ENCODE measurements around the gene USP8.

Gene USP8

DNA sequence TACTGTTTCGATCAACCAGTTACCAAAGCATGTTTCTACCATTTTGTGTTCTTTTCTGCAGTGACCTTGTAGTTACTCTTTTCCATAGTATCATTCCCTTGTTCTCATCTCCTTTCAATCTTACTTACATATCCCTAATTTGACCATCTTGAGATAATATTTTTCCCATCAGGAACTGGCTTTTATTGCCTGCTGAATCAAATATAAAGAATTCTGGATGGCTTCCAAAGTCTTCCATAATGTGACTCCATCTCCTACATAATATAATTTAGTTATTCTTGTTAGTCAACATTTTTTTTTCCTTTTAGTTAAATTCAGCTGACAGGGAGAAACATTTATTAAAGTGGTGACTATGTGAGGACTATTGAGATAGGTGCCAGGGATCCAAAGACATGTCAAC lies 7.0 kb downstream of the USP8 start:
- TF ChIP-seq ISL1 (CRISPR knock-in tag; IDR thresholded peaks at IDR 0.05) (peak; percentile 59; the same call in 1 of the 2 replicates), RARB (CRISPR knock-in tag; IDR thresholded peaks at IDR 0.05) (no peak)
- peak; percentile 60 for ATAC-seq

DNA sequence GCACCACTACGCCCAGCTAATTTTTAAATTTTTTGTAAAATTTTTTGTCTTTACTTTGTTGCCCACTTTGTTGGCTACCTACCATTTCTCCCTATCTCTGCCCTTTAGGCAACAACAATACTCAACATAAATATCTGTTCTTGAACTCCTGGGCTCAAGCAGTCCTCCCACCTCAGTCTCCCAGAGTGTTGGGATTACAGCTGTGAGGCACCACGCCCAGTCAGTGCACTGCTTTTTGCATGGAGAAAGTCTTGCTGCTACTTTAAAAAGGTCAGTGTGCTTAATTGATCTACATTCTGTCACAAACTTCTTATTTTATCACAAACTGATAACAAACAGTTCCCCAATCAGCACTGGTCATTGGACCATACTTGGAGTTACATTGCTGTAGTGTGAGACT lies 8.0 kb downstream of the USP8 start:
- ATAC-seq = no peak
- TF ChIP-seq CSRNP3 (CRISPR knock-in tag; IDR thresholded peaks at IDR 0.05) (no peak), OSR1 (CRISPR knock-in tag; IDR thresholded peaks at IDR 0.05) (no peak), ZNF565 (CRISPR knock-in tag; conservative IDR thresholded peaks at IDR 0.05; ENCODE audit: low read depth) (no peak), ARNTL (CRISPR knock-in tag; IDR thresholded peaks at IDR 0.05; ENCODE audit: borderline replicate concordance, low read depth) (no peak), GLIS3 (CRISPR knock-in tag; IDR thresholded peaks at IDR 0.05) (no peak), CSDC2 (CRISPR knock-in tag; IDR thresholded peaks at IDR 0.05) (no peak), SNAI2 (CRISPR knock-in tag; IDR thresholded peaks at IDR 0.05) (no peak), ISL1 (CRISPR knock-in tag; IDR thresholded peaks at IDR 0.05) (no peak), BACH2 (CRISPR knock-in tag; IDR thresholded peaks at IDR 0.05; ENCODE audit: borderline replicate concordance) (no peak), ZC3H10 (CRISPR knock-in tag; IDR thresholded peaks at IDR 0.05) (no peak)
- TF ChIP-seq, protein P1, sequence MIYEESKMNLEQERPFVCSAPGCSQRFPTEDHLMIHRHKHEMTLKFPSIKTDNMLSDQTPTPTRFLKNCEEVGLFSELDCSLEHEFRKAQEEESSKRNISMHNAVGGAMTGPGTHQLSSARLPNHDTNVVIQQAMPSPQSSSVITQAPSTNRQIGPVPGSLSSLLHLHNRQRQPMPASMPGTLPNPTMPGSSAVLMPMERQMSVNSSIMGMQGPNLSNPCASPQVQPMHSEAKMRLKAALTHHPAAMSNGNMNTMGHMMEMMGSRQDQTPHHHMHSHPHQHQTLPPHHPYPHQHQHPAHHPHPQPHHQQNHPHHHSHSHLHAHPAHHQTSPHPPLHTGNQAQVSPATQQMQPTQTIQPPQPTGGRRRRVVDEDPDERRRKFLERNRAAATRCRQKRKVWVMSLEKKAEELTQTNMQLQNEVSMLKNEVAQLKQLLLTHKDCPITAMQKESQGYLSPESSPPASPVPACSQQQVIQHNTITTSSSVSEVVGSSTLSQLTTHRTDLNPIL (CRISPR knock-in tag; IDR thresholded peaks at IDR 0.05; ENCODE audit: low read depth) = no peak

DNA sequence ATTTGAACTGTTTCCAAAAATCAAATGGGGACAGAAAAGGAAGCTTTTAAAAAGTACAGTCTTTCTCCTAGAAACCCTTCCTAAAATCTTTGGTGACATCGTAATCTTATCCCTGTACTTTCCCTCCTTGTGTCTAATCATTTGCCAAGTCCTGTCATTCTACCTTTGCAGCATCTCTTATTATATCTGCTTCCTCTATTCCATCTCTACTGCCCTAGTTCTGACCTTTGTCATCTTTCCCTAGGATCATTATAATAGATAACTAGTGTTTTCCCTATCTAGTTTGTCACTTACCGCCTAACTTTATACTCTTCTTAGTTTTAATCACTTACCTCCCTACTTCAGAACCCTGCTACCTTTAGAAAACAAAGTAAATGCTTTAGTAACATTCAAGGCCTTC lies 11.6 kb downstream of the USP8 start:
- no peak for TF ChIP-seq ZFP3 (CRISPR knock-in tag; IDR thresholded peaks at IDR 0.05)
- TF ChIP-seq BACH2 (CRISPR knock-in tag; IDR thresholded peaks at IDR 0.05; ENCODE audit: borderline replicate concordance) = no peak
- no peak for TF ChIP-seq PPARA (CRISPR knock-in tag; IDR thresholded peaks at IDR 0.05; ENCODE audit: borderline replicate concordance)
- TF ChIP-seq TOX (CRISPR knock-in tag; IDR thresholded peaks at IDR 0.05; ENCODE audit: borderline replicate concordance) = no peak
- TF ChIP-seq TCF4 (CRISPR knock-in tag; IDR thresholded peaks at IDR 0.05; ENCODE audit: borderline replicate concordance) = no peak
- TF ChIP-seq, protein P2, sequence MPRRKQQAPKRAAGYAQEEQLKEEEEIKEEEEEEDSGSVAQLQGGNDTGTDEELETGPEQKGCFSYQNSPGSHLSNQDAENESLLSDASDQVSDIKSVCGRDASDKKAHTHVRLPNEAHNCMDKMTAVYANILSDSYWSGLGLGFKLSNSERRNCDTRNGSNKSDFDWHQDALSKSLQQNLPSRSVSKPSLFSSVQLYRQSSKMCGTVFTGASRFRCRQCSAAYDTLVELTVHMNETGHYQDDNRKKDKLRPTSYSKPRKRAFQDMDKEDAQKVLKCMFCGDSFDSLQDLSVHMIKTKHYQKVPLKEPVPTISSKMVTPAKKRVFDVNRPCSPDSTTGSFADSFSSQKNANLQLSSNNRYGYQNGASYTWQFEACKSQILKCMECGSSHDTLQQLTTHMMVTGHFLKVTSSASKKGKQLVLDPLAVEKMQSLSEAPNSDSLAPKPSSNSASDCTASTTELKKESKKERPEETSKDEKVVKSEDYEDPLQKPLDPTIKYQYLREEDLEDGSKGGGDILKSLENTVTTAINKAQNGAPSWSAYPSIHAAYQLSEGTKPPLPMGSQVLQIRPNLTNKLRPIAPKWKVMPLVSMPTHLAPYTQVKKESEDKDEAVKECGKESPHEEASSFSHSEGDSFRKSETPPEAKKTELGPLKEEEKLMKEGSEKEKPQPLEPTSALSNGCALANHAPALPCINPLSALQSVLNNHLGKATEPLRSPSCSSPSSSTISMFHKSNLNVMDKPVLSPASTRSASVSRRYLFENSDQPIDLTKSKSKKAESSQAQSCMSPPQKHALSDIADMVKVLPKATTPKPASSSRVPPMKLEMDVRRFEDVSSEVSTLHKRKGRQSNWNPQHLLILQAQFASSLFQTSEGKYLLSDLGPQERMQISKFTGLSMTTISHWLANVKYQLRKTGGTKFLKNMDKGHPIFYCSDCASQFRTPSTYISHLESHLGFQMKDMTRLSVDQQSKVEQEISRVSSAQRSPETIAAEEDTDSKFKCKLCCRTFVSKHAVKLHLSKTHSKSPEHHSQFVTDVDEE (CRISPR knock-in tag; IDR thresholded peaks at IDR 0.05) = no peak
- no peak for TF ChIP-seq ARNTL (CRISPR knock-in tag; IDR thresholded peaks at IDR 0.05; ENCODE audit: borderline replicate concordance, low read depth)
- TF ChIP-seq, protein P1 (CRISPR knock-in tag; IDR thresholded peaks at IDR 0.05; ENCODE audit: low read depth) = no peak
- TF ChIP-seq CSRNP3 (CRISPR knock-in tag; IDR thresholded peaks at IDR 0.05) = no peak
- no peak for TF ChIP-seq GLIS3 (CRISPR knock-in tag; IDR thresholded peaks at IDR 0.05)
- TF ChIP-seq ISL1 (CRISPR knock-in tag; IDR thresholded peaks at IDR 0.05) = no peak
- TF ChIP-seq CSDC2 (CRISPR knock-in tag; IDR thresholded peaks at IDR 0.05) = no peak
- TF ChIP-seq ZFP30 (CRISPR knock-in tag; IDR thresholded peaks at IDR 0.05) = no peak
- ATAC-seq = no peak

- ATAC-seq = no peak
- no peak for TF ChIP-seq RARB (CRISPR knock-in tag; IDR thresholded peaks at IDR 0.05)
- TF ChIP-seq, protein P3, sequence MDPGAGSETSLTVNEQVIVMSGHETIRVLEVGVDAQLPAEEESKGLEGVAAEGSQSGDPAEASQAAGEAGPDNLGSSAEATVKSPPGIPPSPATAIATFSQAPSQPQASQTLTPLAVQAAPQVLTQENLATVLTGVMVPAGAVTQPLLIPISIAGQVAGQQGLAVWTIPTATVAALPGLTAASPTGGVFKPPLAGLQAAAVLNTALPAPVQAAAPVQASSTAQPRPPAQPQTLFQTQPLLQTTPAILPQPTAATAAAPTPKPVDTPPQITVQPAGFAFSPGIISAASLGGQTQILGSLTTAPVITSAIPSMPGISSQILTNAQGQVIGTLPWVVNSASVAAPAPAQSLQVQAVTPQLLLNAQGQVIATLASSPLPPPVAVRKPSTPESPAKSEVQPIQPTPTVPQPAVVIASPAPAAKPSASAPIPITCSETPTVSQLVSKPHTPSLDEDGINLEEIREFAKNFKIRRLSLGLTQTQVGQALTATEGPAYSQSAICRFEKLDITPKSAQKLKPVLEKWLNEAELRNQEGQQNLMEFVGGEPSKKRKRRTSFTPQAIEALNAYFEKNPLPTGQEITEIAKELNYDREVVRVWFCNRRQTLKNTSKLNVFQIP (CRISPR knock-in tag; IDR thresholded peaks at IDR 0.05; ENCODE audit: borderline replicate concordance, low read depth) = no peak
- TF ChIP-seq GLIS3 (CRISPR knock-in tag; IDR thresholded peaks at IDR 0.05) = no peak
- TF ChIP-seq, protein P2 (CRISPR knock-in tag; IDR thresholded peaks at IDR 0.05) = no peak
- no peak for TF ChIP-seq ARNTL (CRISPR knock-in tag; IDR thresholded peaks at IDR 0.05; ENCODE audit: borderline replicate concordance, low read depth)
- TF ChIP-seq, protein P1 (CRISPR knock-in tag; IDR thresholded peaks at IDR 0.05; ENCODE audit: low read depth) = no peak
- TF ChIP-seq TCF4 (CRISPR knock-in tag; IDR thresholded peaks at IDR 0.05; ENCODE audit: borderline replicate concordance) = no peak
- no peak for TF ChIP-seq TOX (CRISPR knock-in tag; IDR thresholded peaks at IDR 0.05; ENCODE audit: borderline replicate concordance)
- TF ChIP-seq CSDC2 (CRISPR knock-in tag; IDR thresholded peaks at IDR 0.05) = no peak
- no peak for TF ChIP-seq ZFP3 (CRISPR knock-in tag; IDR thresholded peaks at IDR 0.05)
These were observed 14.0 kb downstream of the USP8 start for GRCh38 chr15:50438251-50438650.

Measured in SK-N-SH treated with all-trans-retinoic acid at 6 μM for 48 hours (cell line).